ENCODE results near the gene TOX3.

The TOX3 gene

DNA sequence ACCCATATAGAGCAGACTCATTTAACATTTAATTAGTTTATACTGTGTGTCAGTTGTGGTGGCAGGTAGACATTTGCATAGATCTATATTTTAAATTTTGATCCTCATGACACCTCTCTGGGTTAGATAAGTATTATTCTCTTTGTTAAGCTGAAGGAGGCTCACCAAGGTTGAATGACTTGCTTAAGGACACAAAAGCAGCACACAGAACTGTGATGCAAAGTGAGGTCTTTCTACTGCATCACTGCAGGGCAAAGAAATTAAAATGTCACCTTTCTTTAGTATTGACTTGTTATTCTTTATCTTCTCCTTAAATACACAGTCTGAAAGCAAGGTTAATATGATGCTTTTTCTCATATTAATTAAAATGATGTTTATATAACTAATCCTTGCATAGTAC lies 8.6 kb upstream of the TOX3 start:
- TF ChIP-seq CTCF (IDR thresholded peaks at IDR 0.05; ENCODE audit: borderline replicate concordance, control extremely low read depth, extremely low read depth, insufficient read depth, missing control alignments) = no peak
- no peak for DNase-seq (ENCODE audit: low spot score)
- in situ Hi-C loops (cut with MboI; ENCODE audit: low sequenced_read_pairs, unreplicated experiment) = no loop called here

- DNase-seq (ENCODE audit: low spot score) = no peak
- no peak for TF ChIP-seq CTCF (IDR thresholded peaks at IDR 0.05; ENCODE audit: borderline replicate concordance, control extremely low read depth, extremely low read depth, insufficient read depth, missing control alignments)
- in situ Hi-C loops (cut with MboI; ENCODE audit: low sequenced_read_pairs, unreplicated experiment) = no loop called here
Measured at GRCh38 chr16:52554334-52554733, 7.4 kb upstream of the TOX3 start.

- DNase-seq (ENCODE audit: low spot score) = no peak
- in situ Hi-C loops (cut with MboI; ENCODE audit: low sequenced_read_pairs, unreplicated experiment) = no loop called here
- TF ChIP-seq CTCF (IDR thresholded peaks at IDR 0.05; ENCODE audit: borderline replicate concordance, control extremely low read depth, extremely low read depth, insufficient read depth, missing control alignments) = no peak
Measured at GRCh38 chr16:52553322-52553721, 6.4 kb upstream of the TOX3 start.

DNA sequence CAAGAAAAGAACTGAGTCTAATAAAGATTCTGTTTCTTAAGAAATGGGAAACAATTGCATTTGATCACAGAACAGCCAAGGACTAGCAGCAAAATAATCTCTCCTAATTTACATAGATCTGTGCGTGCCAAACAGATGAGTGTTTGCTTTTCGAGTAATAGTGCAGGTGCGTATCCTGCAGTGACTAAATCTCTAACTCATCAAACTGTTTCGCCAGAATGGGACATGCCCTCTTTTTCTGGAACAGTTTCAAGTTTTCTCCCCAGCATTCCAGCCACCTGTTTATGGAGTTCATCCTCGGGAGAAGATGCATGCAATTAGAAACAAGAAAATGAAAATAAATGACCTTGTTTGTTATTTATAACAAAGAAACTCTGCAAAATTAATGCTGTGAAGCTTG lies 5.7 kb upstream of the TOX3 start:
- no peak for DNase-seq (ENCODE audit: low spot score)
- TF ChIP-seq CTCF (IDR thresholded peaks at IDR 0.05; ENCODE audit: borderline replicate concordance, control extremely low read depth, extremely low read depth, insufficient read depth, missing control alignments) = no peak
- in situ Hi-C loops (cut with MboI; ENCODE audit: low sequenced_read_pairs, unreplicated experiment) = no loop called here

- no peak for TF ChIP-seq CTCF (IDR thresholded peaks at IDR 0.05; ENCODE audit: borderline replicate concordance, control extremely low read depth, extremely low read depth, insufficient read depth, missing control alignments)
- in situ Hi-C loops (cut with MboI; ENCODE audit: low sequenced_read_pairs, unreplicated experiment) = no loop called here
- DNase-seq (ENCODE audit: low spot score) = no peak
Measured at GRCh38 chr16:52549011-52549692, 2.2 kb upstream of the TOX3 start.

- no peak for DNase-seq (ENCODE audit: low spot score)
- in situ Hi-C loops (cut with MboI; ENCODE audit: low sequenced_read_pairs, unreplicated experiment) = no loop called here
- no peak for TF ChIP-seq CTCF (IDR thresholded peaks at IDR 0.05; ENCODE audit: borderline replicate concordance, control extremely low read depth, extremely low read depth, insufficient read depth, missing control alignments)
Measured at GRCh38 chr16:52548261-52549010, 1.5 kb upstream of the TOX3 start.

Data from GM13976 (cell line).